Lower lobe of right lung (tissue), 2 donors: ENCODE results near the gene ACER2. TPM values are rescaled to one million over a fixed set of nuclear protein-coding genes. Genes with fewer than 3 reads are reported as not detected.
"Not testable (repeated sequence)": the region's sequence is repeated elsewhere in the genome, so short reads cannot be mapped to it uniquely, and the experiment has no call there.

Experiments
- ATAC-seq, 2 donors: fragments of 200-7000 bp; cut with Tn5 transposase; one replicate each; pipeline ENCODE4 v1.9.1; 2020 to 2022; ENCODE audit warnings: mild to moderate bottlenecking in 2 of 2, moderate library complexity in 2 of 2
- DNase-seq: peaks from one replicate; pipeline ENCODE4 v3.0.0-alpha.2; 2020
- H3K27ac ChIP-seq: fragments of 200-600 bp; one replicate; pipeline ENCODE4 v1.8.0; 2022
- H3K27me3 ChIP-seq: fragments of 200-600 bp; one replicate; pipeline ENCODE4 v1.8.0; 2022; ENCODE audit warnings: low read depth
- H3K36me3 ChIP-seq: fragments of 200-600 bp; one replicate; pipeline ENCODE4 v1.8.0; 2022; ENCODE audit warnings: mild to moderate bottlenecking
- H3K4me1 ChIP-seq: fragments of 200-600 bp; one replicate; pipeline ENCODE4 v1.8.0; 2022
- H3K4me3 ChIP-seq: fragments of 200-600 bp; one replicate; pipeline ENCODE4 v1.8.0; 2022; ENCODE audit warnings: mild to moderate bottlenecking
- H3K9me3 ChIP-seq: fragments of 200-600 bp; one replicate; pipeline ENCODE4 v1.8.0; 2022
- intact Hi-C: fragments of 100-400 bp; cut with DNase I; formaldehyde crosslinking; loops from one replicate; pipeline ENCODE4 v1.11.0; 2022
- total RNA-seq: library from RNA; stranded (reverse); fragmentation: NEBNext Ultra II Directional; extraction: Animal tissue kit (Norgen Biotek cat#: 25700); gene quantifications from one replicate; pipeline ENCODE4 v1.2.1, GENCODE V29; 2021
- TF ChIP-seq, protein P1 (sequence below): fragments of 200-600 bp; IDR thresholded peaks from one replicate; pipeline ENCODE4 v1.8.0; 2022; ENCODE audit warnings: antibody characterized with exemption, mild to moderate bottlenecking
- donor health status: DM: no; HTN: yes; CAD: no; lungs with severe emphysema.

Gene ACER2
- total RNA-seq, 1 donor from 2014 or later: 5.9 TPM

DNA sequence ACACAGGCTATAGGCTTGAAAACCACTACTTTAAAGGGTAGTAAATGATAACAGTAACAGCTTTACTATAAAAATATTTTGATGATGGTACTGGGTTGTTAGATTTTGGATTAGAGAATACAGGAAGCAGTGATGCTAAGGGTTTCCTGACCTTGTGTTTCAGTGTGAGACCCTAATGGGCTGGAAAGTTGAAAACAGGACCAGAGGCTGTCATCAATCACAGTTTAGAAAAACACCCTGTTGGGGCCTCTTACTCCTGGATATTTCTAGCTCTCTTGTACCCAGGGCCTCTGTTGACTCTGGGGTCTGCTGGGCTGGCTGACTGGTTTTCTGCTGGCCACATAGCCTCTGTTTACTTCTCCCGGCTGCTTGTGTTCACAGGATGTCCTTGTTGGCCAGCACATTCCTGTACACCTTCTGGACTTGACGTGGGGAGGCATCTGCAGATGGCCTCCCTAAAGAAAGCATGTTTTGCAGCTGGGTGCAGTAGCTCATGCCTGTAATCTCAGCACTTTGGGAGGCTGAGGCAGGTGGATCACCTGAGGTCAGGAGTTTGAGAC lies 21.5 kb downstream of the ACER2 start:
- ATAC-seq: no peak
- H3K27ac ChIP-seq: no peak overlapping the region
- DNase-seq: no peak
- H3K4me3 ChIP-seq: no peak overlapping the region
- TF ChIP-seq, protein P1, sequence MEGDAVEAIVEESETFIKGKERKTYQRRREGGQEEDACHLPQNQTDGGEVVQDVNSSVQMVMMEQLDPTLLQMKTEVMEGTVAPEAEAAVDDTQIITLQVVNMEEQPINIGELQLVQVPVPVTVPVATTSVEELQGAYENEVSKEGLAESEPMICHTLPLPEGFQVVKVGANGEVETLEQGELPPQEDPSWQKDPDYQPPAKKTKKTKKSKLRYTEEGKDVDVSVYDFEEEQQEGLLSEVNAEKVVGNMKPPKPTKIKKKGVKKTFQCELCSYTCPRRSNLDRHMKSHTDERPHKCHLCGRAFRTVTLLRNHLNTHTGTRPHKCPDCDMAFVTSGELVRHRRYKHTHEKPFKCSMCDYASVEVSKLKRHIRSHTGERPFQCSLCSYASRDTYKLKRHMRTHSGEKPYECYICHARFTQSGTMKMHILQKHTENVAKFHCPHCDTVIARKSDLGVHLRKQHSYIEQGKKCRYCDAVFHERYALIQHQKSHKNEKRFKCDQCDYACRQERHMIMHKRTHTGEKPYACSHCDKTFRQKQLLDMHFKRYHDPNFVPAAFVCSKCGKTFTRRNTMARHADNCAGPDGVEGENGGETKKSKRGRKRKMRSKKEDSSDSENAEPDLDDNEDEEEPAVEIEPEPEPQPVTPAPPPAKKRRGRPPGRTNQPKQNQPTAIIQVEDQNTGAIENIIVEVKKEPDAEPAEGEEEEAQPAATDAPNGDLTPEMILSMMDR: no peak
- H3K4me1 ChIP-seq: peaks cover 11% of the 10 kb centered on the region
- peaks cover 7% of the 10 kb centered on the region for H3K36me3 ChIP-seq
- no peaks in the 10 kb centered on the region for H3K9me3 ChIP-seq
- H3K27me3 ChIP-seq: no peaks in the 10 kb centered on the region
- intact Hi-C loops: no loop called here

DNA sequence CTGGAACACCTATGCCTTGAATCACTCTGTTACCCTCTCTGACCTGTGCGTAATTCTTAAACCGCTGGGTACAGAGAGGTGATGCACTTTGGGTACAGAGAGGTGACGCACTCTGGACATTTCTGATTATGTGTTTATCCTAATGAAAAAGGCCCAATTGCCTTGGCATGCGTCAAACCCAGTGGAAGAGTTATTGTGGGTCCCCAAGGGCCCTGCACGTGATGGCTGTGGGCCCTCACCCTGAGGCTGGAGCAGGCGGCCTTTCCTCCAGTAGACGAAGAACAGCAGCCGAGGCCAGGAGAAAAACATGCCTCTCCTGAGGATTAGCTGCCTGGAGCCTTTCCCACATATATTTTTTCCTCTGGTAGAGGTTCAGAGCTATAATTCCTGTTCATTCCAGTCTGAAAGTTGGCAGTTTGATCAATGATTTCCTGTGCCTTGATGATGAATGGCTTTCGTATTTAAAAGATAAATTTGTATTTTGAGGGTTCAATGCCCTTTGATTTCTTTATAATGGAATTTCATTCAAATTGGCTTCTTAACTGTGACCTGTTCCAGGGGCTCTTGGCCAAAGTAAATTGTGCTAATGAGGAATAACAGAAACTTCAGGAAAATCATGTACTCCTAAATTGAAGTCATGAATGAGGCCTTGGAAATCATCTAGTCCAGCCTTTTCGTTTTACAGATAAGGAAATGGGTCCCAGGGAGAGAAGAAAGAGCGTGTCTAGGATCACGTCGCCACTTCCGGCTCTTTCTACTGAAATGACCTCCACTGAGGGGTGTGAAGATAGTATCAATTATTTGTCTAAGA lies 22.8 kb downstream of the ACER2 start:
- no peak overlapping the region for H3K4me3 ChIP-seq
- DNase-seq (no peak), ATAC-seq (no peak)
- intact Hi-C loops: no loop called here
- TF ChIP-seq, protein P1: no peak
- no peaks in the 10 kb centered on the region for H3K9me3 ChIP-seq
- peaks cover 11% of the 10 kb centered on the region for H3K4me1 ChIP-seq
- no peaks in the 10 kb centered on the region for H3K27me3 ChIP-seq
- no peak overlapping the region for H3K27ac ChIP-seq
- H3K36me3 ChIP-seq: no peaks in the 10 kb centered on the region

DNA sequence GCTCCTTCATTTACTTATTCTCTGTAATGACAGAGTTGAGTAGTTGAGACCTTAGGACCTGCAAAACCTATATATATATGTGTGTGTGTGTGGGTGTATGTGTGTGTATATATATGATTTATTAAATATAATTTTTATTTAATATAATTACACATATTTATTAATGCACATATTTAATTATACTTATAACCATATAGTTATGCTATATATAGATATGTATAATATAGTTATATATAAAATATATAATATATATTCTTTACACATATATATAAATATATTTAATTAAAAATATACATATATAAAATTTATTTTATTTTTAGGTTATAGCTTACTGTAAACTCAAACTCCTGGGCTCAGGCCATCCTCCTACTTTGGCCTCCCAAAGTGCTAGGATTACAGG lies 23.7 kb downstream of the ACER2 start:
- H3K9me3 ChIP-seq: no peaks in the 10 kb centered on the region
- H3K4me3 ChIP-seq: no peak overlapping the region
- no peak for DNase-seq
- H3K36me3 ChIP-seq: no peaks in the 10 kb centered on the region
- no peak overlapping the region for H3K27ac ChIP-seq
- peaks cover 11% of the 10 kb centered on the region for H3K4me1 ChIP-seq
- intact Hi-C loops: no loop called here
- no peak for ATAC-seq
- TF ChIP-seq, protein P1: no peak
- no peaks in the 10 kb centered on the region for H3K27me3 ChIP-seq

DNA sequence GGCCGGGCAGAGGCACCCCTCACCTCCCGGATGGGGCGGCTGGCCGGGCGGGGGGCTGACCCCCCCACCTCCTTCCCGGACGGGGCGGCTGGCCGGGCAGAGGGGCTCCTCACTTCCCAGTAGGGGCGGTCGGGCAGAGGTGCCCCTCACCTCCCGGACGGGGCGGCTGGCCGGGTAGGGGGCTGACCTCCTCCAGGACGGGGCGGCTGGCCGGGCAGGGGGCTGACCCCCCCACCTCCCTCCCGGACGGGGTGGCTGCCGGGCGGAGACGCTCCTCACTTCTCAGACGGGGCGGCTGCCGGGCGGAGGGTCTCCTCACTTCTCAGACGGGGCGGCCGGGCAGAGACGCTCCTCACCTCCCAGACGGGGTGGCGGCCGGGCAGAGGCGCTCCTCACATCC lies 24.9 kb downstream of the ACER2 start:
- H3K4me1 ChIP-seq: peaks cover 11% of the 10 kb centered on the region
- intact Hi-C loops, H3K4me3 ChIP-seq, DNase-seq, H3K27me3 ChIP-seq, ATAC-seq, H3K36me3 ChIP-seq, H3K9me3 ChIP-seq, H3K27ac ChIP-seq: not testable (repeated sequence)

DNA sequence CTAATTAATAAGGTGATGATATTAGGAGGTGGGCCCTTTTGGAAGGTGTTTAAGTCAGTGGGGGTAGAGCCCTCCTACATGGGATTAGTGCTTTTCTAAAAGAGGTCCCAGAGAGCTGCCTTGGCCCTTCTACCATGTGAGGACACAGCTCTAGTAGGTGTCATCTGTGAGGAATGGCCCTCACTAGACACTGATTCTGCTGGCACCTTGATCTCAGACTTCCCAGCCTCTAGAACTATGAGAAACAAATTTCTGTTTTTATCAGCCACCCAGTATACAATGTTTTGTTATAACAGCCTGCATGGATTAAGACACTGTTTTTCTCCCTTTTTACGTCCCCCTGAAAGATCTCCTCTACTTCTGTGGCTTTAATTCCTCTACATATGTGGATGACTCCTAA lies 31.6 kb downstream of the ACER2 start:
- Histone ChIP-seq H3K27ac (no peak overlapping the region), H3K9me3 (no peaks in the 10 kb centered on the region)
- ATAC-seq: no peak

More for the DNA sequence above, 31.6 kb downstream of the ACER2 start:
- Histone ChIP-seq H3K4me1 (no peaks in the 10 kb centered on the region), H3K27me3 (no peaks in the 10 kb centered on the region), H3K4me3 (no peak overlapping the region), H3K36me3 (peaks cover 8% of the 10 kb centered on the region)
- TF ChIP-seq, protein P1: no peak
- intact Hi-C loops: no loop called here
- DNase-seq: no peak
